OCI-LY3 (cell line): Measurements from ENCODE around the gene THAP8.

ENCODE experiments used
- H2AFZ ChIP-seq: fragments of 200-600, 300-600 bp; shearing (Covaris generic); 2 replicates; pipeline ENCODE4 v1.6.0; 2014; ENCODE audit warnings: antibody characterized with exemption, low read depth, low read length
- H3K27ac ChIP-seq: fragments of 200-600, 300-600 bp; sonication (generic); 2 replicates; pipeline ENCODE4 v1.5.1; 2014; ENCODE audit warnings: mild to moderate bottlenecking, low read length, moderate library complexity, mixed read lengths
- H3K27me3 ChIP-seq: fragments of 200-600, 300-600 bp; sonication (generic); 2 replicates; pipeline ENCODE4 v1.6.1; 2014; ENCODE audit warnings: low read depth, low read length, mixed read lengths
- H3K36me3 ChIP-seq: fragments of 200-600, 300-600 bp; sonication (generic); replicated peaks from 2 replicates; pipeline ENCODE3; 2014; ENCODE audit warnings: low read depth, low read length, mixed read lengths
- H3K4me1 ChIP-seq: fragments of 300-600, 200-600 bp; sonication (generic); 2 replicates; pipeline ENCODE4 v1.6.1; 2014; ENCODE audit warnings: low read length, mixed read lengths
- H3K4me2 ChIP-seq: fragments of 200-600, 300-600 bp; sonication (generic); 2 replicates; pipeline ENCODE4 v1.6.1; 2014; ENCODE audit warnings: low read length, mixed read lengths
- H3K4me3 ChIP-seq: fragments of 300-600, 200-600 bp; sonication (generic); 2 replicates; pipeline ENCODE4 v1.5.1; 2014; ENCODE audit warnings: antibody characterized with exemption, mild to moderate bottlenecking, low read length, moderate library complexity
- H3K79me2 ChIP-seq: fragments of 300-600, 200-600 bp; shearing (Covaris generic); 2 replicates; pipeline ENCODE4 v1.6.1; 2014; ENCODE audit warnings: mild to moderate bottlenecking, low read length, mixed read lengths
- H3K9ac ChIP-seq: fragments of 300-600, 200-600 bp; shearing (Covaris generic); 2 replicates; pipeline ENCODE4 v1.6.0; 2014; ENCODE audit warnings: mild to moderate bottlenecking, low read length, moderate library complexity
- H3K9me3 ChIP-seq: fragments of 200-600, 300-600 bp; shearing (Covaris generic); 2 replicates; pipeline ENCODE4 v1.6.1; 2014; ENCODE audit warnings: low read length, mixed read lengths; ENCODE audit not compliant: insufficient read depth
- H4K20me1 ChIP-seq: fragments of 200-600, 300-600 bp; sonication (generic); 2 replicates; pipeline ENCODE4 v1.6.1; 2016; ENCODE audit warnings: low read length, mixed read lengths; ENCODE audit not compliant: insufficient read depth
- EZH2phosphoT487 ChIP-seq: fragments of 200-600 bp; shearing (Covaris generic); IDR thresholded peaks from 2 replicates; pipeline ENCODE4 v1.6.1; 2018; ENCODE audit warnings: antibody characterized with exemption, mixed run types, low read depth
- TF ChIP-seq, protein P1 (sequence below): fragments of 200-600, 300-600 bp; sonication (generic); IDR thresholded peaks from 2 replicates; pipeline ENCODE4 v1.5.1; 2014; ENCODE audit warnings: antibody characterized with exemption, low read length, low read depth

The THAP8 gene

DNA sequence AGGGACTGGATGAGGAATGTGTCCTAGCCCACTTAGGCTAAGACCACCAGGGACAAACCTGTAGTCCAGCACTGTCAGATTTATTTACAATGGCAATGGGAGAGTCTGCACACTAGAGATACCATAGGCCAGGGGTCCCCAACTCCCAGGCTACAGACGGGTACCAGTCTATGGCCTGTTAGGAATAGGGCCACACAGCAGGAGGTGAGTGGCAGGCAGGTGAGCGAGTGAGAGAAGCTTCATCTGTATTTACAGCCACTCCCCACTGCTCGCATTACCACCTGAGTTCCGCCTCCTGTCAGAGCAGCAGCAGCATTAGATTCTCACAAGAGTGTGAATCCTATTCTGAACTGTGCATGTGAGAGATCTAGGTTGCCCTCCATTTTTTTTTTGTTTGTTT, 2.4 kb downstream of the THAP8 start:
- no peak for TF ChIP-seq EZH2phosphoT487
- TF ChIP-seq, protein P1, sequence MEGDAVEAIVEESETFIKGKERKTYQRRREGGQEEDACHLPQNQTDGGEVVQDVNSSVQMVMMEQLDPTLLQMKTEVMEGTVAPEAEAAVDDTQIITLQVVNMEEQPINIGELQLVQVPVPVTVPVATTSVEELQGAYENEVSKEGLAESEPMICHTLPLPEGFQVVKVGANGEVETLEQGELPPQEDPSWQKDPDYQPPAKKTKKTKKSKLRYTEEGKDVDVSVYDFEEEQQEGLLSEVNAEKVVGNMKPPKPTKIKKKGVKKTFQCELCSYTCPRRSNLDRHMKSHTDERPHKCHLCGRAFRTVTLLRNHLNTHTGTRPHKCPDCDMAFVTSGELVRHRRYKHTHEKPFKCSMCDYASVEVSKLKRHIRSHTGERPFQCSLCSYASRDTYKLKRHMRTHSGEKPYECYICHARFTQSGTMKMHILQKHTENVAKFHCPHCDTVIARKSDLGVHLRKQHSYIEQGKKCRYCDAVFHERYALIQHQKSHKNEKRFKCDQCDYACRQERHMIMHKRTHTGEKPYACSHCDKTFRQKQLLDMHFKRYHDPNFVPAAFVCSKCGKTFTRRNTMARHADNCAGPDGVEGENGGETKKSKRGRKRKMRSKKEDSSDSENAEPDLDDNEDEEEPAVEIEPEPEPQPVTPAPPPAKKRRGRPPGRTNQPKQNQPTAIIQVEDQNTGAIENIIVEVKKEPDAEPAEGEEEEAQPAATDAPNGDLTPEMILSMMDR: no peak
- no peaks in the 10 kb centered on the region for H4K20me1 ChIP-seq
- H3K4me1 ChIP-seq: peaks cover 8% of the 10 kb centered on the region
- no peaks in the 10 kb centered on the region for H3K27me3 ChIP-seq
- no peak overlapping the region for H2AFZ ChIP-seq
- no peaks in the 10 kb centered on the region for H3K9me3 ChIP-seq
- no peaks in the 10 kb centered on the region for H3K36me3 ChIP-seq
- H3K27ac ChIP-seq: no peak overlapping the region
- H3K79me2 ChIP-seq: peaks cover 15% of the 10 kb centered on the region
- H3K4me3 ChIP-seq: no peak overlapping the region
- H3K4me2 ChIP-seq: no peak overlapping the region
- H3K9ac ChIP-seq: no peak overlapping the region

DNA sequence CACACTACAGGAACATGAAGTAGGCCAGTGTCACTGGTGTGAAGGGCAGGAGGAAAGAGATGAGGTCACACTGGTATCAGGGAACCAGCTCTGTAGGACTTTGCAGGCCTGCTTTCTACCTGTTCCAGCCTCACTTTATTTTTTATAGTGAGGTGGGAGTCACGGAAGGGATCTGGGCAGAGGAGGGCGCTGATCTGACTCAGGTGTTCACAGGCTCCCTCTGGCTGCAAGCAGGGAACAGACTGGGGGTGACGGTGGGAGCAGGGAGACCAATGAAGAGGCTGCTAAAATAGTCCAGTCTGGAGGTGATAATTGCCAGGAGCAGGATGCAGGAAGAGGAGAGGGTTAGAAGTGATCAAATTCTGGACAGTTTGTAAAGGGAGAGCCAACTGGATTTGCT, 2.8 kb downstream of the THAP8 start:
- Histone ChIP-seq H3K4me3 (no peak overlapping the region), H3K9ac (no peak overlapping the region), H3K4me2 (no peak overlapping the region), H3K27ac (no peak overlapping the region), H3K79me2 (peaks cover 11% of the 10 kb centered on the region), H3K4me1 (peaks cover 8% of the 10 kb centered on the region), H3K27me3 (no peaks in the 10 kb centered on the region), H2AFZ (no peak overlapping the region), H3K36me3 (no peaks in the 10 kb centered on the region), H4K20me1 (no peaks in the 10 kb centered on the region), H3K9me3 (no peaks in the 10 kb centered on the region)
- TF ChIP-seq EZH2phosphoT487: no peak
- TF ChIP-seq, protein P1: peak; percentile 53

DNA sequence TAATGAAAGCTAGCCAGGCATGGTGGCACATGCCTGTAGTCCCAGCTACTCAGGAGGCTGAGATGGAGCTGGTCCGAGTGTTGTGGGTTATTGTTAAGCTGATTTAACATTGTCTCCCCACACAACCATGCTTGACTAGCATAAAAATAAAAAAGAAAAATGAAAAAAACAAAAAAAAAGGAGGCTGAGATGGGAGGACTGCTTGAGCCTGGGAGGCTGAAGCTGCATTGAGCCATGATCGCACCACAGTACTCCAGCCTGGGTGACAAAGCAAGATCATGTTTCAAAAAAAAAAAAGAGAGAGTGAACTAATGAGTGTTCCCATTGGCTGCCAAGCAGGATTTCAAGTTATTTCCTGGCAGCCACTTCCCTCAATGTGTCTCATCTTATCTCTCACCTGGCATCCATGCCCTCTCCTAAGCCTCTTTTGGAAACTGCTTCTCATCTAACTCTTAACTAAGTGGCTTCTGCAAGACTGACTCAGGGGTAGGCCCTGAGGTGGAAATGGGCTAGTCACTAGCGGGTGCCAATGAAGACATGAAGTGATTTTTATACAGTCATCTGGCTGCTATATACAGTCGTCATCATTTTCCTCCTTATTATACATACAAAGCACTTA, 4.9 kb downstream of the THAP8 start:
- no peak overlapping the region for H2AFZ ChIP-seq
- no peaks in the 10 kb centered on the region for H3K9me3 ChIP-seq
- H3K27me3 ChIP-seq: no peaks in the 10 kb centered on the region
- no peak overlapping the region for H3K4me3 ChIP-seq
- no peak overlapping the region for H3K4me2 ChIP-seq
- peaks cover 4% of the 10 kb centered on the region for H3K36me3 ChIP-seq
- no peaks in the 10 kb centered on the region for H4K20me1 ChIP-seq
- no peak for TF ChIP-seq EZH2phosphoT487
- TF ChIP-seq, protein P1: no peak
- H3K9ac ChIP-seq: no peak overlapping the region
- peaks cover 3% of the 10 kb centered on the region; the same call in 1 of the 2 replicates for H3K4me1 ChIP-seq
- no peaks in the 10 kb centered on the region for H3K79me2 ChIP-seq
- H3K27ac ChIP-seq: no peak overlapping the region

DNA sequence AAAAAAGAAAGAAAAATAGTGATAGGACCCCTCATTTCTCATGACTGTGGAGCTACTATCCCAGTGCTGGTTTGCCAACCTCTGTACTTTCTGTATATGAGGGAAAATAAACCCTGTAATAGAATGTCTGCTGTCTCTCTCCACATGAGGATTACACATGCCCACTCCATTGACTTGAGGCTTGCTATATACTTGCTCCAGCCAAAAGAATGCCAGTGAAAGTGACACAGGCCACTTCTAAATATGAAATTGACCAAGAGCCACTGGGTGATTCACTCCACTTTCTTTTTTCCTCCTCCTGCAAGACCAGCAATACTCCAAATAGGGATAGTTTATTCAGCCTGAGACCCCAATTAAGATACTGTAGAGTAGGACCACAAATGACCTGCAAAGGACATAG, 6.2 kb downstream of the THAP8 start:
- no peaks in the 10 kb centered on the region for H3K79me2 ChIP-seq
- no peaks in the 10 kb centered on the region for H4K20me1 ChIP-seq
- H3K4me2 ChIP-seq: no peak overlapping the region
- no peak overlapping the region for H3K4me3 ChIP-seq
- H3K27ac ChIP-seq: no peak overlapping the region
- H3K27me3 ChIP-seq: no peaks in the 10 kb centered on the region
- no peaks in the 10 kb centered on the region for H3K9me3 ChIP-seq
- no peak for TF ChIP-seq EZH2phosphoT487
- TF ChIP-seq, protein P1: no peak
- no peak overlapping the region for H3K9ac ChIP-seq
- H3K36me3 ChIP-seq: peaks cover 4% of the 10 kb centered on the region
- no peaks in the 10 kb centered on the region for H3K4me1 ChIP-seq
- H2AFZ ChIP-seq: no peak overlapping the region
